HG02870 (cell line): ENCODE results near the gene PTH2.

Source experiments
- ATAC-seq: cut with Tn5 transposase; IDR thresholded peaks from one replicate; pipeline ENCODE4 v1.9.1; 2021; ENCODE audit warnings: mild to moderate bottlenecking, moderate library complexity; ENCODE audit not compliant: unreplicated experiment

PTH2 gene

GRCh38 chr19:49432141-49433073 lies 9.2 kb upstream of the PTH2 start:
- no peak for ATAC-seq

GRCh38 chr19:49431330-49431749 lies 8.1 kb upstream of the PTH2 start:
- no peak for ATAC-seq

GRCh38 chr19:49430678-49431329 lies 7.6 kb upstream of the PTH2 start:
- no peak for ATAC-seq

- no peak for ATAC-seq
These were observed 7.0 kb upstream of the PTH2 start for GRCh38 chr19:49430172-49430677.

GRCh38 chr19:49428547-49429451 lies 5.6 kb upstream of the PTH2 start:
- no peak for ATAC-seq

- no peak for ATAC-seq
These were observed 4.8 kb upstream of the PTH2 start for GRCh38 chr19:49427855-49428546.

GRCh38 chr19:49427339-49427738 lies 4.1 kb upstream of the PTH2 start:
- ATAC-seq = no peak

- no peak for ATAC-seq
These were observed 2.8 kb upstream of the PTH2 start for GRCh38 chr19:49425922-49426592.

- no peak for ATAC-seq
These were observed 1.9 kb upstream of the PTH2 start, which contains the start of gene GFY for GRCh38 chr19:49425178-49425577. GFY (plus strand) TSS chr19:49425388; CDS start chr19:49426431, 1,043 bp downstream.

- ATAC-seq = no peak
These were observed 703 bp upstream of the PTH2 start for GRCh38 chr19:49423985-49424303.

- ATAC-seq = no peak
These were observed 702 bp downstream of the PTH2 start for GRCh38 chr19:49422407-49423070.

GRCh38 chr19:49421878-49422202 lies 1.4 kb downstream of the PTH2 start:
- no peak for ATAC-seq

GRCh38 chr19:49421039-49421877 lies 2.0 kb downstream of the PTH2 start:
- no peak for ATAC-seq

- ATAC-seq = no peak
These were observed 3.0 kb downstream of the PTH2 start for GRCh38 chr19:49420227-49420626.

GRCh38 chr19:49419173-49419572 lies 4.1 kb downstream of the PTH2 start:
- no peak for ATAC-seq

- no peak for ATAC-seq
These were observed 4.7 kb downstream of the PTH2 start for GRCh38 chr19:49418511-49418910.

GRCh38 chr19:49417088-49417487 lies 6.2 kb downstream of the PTH2 start:
- no peak for ATAC-seq

- no peak for ATAC-seq
These were observed 7.4 kb downstream of the PTH2 start for GRCh38 chr19:49415810-49416200.
